HCT116 (cell line): ENCODE results near the gene SALL3. TPM values are rescaled to one million over a fixed set of nuclear protein-coding genes. Genes with fewer than 3 reads are reported as not detected.

ENCODE experiments used
- ATAC-seq: fragments of 200-7000 bp; cut with Tn5 transposase; 2 replicates; pipeline ENCODE4 v1.9.1; 2020; ENCODE audit warnings: mild to moderate bottlenecking, moderate library complexity
- BruUV-seq: library from RNA; stranded (reverse); fragments of 400-500 nt; replicated peaks from 2 replicates; lab custom pipeline; 2021; lab: Mats Ljungman, UMichigan
- CTCF ChIA-PET: fragments of 300-600 bp; sonication (Branson Sonifier 250); formaldehyde crosslinking; loops from one replicate; lab custom pipeline; 2021; ENCODE audit warnings: antibody characterized with exemption; lab: Charles Lee
- POLR2A ChIA-PET: fragments of 300-600, 350-600 bp; sonication (Branson Sonifier 250); formaldehyde crosslinking; loops from one replicate; lab custom pipeline; 2021; ENCODE audit warnings: antibody characterized with exemption; lab: Charles Lee
- RAD21 ChIA-PET, 2 experiments: fragments of 300-600 bp; sonication (Branson Sonifier 250); formaldehyde crosslinking; loops; one replicate each; lab custom pipeline; 2023; ENCODE audit warnings: low total read pairs in 2 of 2; ENCODE audit not compliant: uncharacterized antibody in 2 of 2, unreplicated experiment in 2 of 2, low non-redundant PET in 1 of 2; lab: Charles Lee
- DNase-seq: peaks from one replicate; pipeline ENCODE4 v3.0.0-alpha.2; 2010; ENCODE audit warnings: low read depth, low spot score
- H2AFZ ChIP-seq: fragments of 200-600 bp; shearing (Covaris generic), sonication (generic); 2 replicates; pipeline ENCODE4 v1.6.1; 2017; ENCODE audit warnings: low read depth, mixed run types, mixed read lengths, antibody characterized with exemption, low read length; ENCODE audit not compliant: poor library complexity, severe bottlenecking
- H3K27ac ChIP-seq: 2 replicates; pipeline ENCODE4 v1.5.1; 2012; ENCODE audit warnings: low read depth, low read length
- H3K27me3 ChIP-seq: fragments of 200-600 bp; sonication (generic); 2 replicates; pipeline ENCODE4 v1.6.1; 2016; ENCODE audit warnings: mixed run types, low read length, mixed read lengths; ENCODE audit not compliant: insufficient read depth
- H3K36me3 ChIP-seq, 2 experiments: fragments of 200-500 bp in 1 of 2; fragments of 200-600 bp in 1 of 2; sonication (Bioruptor generic) in 1 of 2; sonication (generic) in 1 of 2; 2 replicates each; pipeline versions ENCODE4 v1.5.1 to v1.6.1; 2014 to 2016; ENCODE audit warnings: low read length in 2 of 2, inconsistent platforms in 1 of 2, mixed read lengths in 1 of 2, mixed run types in 1 of 2; ENCODE audit not compliant: insufficient read depth in 2 of 2, control insufficient read depth in 1 of 2
- H3K4me1 ChIP-seq, 2 experiments: fragments of 200-600 bp in 1 of 2; sonication (generic) in 1 of 2; 2 replicates each; pipeline versions ENCODE4 v1.5.1 to v1.6.1; 2012 to 2017; ENCODE audit warnings: low read length in 2 of 2, inconsistent platforms in 1 of 2, mild to moderate bottlenecking in 1 of 2, mixed read lengths in 1 of 2, mixed run types in 1 of 2, moderate library complexity in 1 of 2; ENCODE audit not compliant: insufficient read depth in 2 of 2, control insufficient read depth in 1 of 2
- H3K4me2 ChIP-seq: fragments of 200-600 bp; sonication (generic); 2 replicates; pipeline ENCODE4 v1.6.1; 2017; ENCODE audit warnings: mixed run types, low read length, mixed read lengths
- H3K4me3 ChIP-seq, 2 experiments: fragments of 200-600 bp in 1 of 2; sonication (generic) in 1 of 2; replicated peaks in 1 of 2; 2 replicates each; pipeline ENCODE4 v1.5.1; 2011 to 2016; ENCODE audit warnings: low read length in 2 of 2, control low read depth in 1 of 2, low read depth in 1 of 2, mild to moderate bottlenecking in 1 of 2, mixed read lengths in 1 of 2, mixed run types in 1 of 2
- H3K79me2 ChIP-seq: fragments of 200-600 bp; sonication (generic); 2 replicates; pipeline ENCODE4 v1.6.1; 2017; ENCODE audit warnings: mild to moderate bottlenecking, mixed run types, low read length, moderate library complexity, mixed read lengths; ENCODE audit not compliant: insufficient read depth
- H3K9ac ChIP-seq: fragments of 200-600 bp; sonication (generic); 2 replicates; pipeline ENCODE4 v1.6.1; 2016; ENCODE audit warnings: low read length, mixed read lengths
- H3K9me2 ChIP-seq: fragments of 200-600 bp; sonication (generic), shearing (Covaris generic); 2 replicates; pipeline ENCODE4 v1.6.1; 2017; ENCODE audit warnings: mixed run types, mild to moderate bottlenecking, moderate library complexity; ENCODE audit not compliant: insufficient read depth
- H3K9me3 ChIP-seq, 2 experiments: fragments of 200-500 bp in 1 of 2; fragments of 200-600 bp in 1 of 2; sonication (Bioruptor generic) in 1 of 2; sonication (generic) in 1 of 2; 2 replicates each; pipeline ENCODE4 v1.6.1; 2014 to 2017; ENCODE audit warnings: low read length in 2 of 2, mixed read lengths in 2 of 2, inconsistent platforms in 1 of 2, low read depth in 1 of 2, mild to moderate bottlenecking in 1 of 2, mixed run types in 1 of 2, moderate library complexity in 1 of 2; ENCODE audit not compliant: control insufficient read depth in 1 of 2, insufficient read depth in 1 of 2
- H4K20me1 ChIP-seq: fragments of 200-600 bp; sonication (generic), shearing (Covaris generic); 2 replicates; pipeline ENCODE4 v1.6.1; 2017; ENCODE audit warnings: mixed run types, mild to moderate bottlenecking, moderate library complexity; ENCODE audit not compliant: insufficient read depth
- CBX3 ChIP-seq: IDR thresholded peaks from 2 replicates; pipeline ENCODE4 v1.6.1; 2012; ENCODE audit warnings: low read depth
- CEBPB ChIP-seq: IDR thresholded peaks from 2 replicates; pipeline ENCODE4 v1.6.1; 2012; ENCODE audit warnings: low read depth
- EGR1 ChIP-seq: IDR thresholded peaks from 2 replicates; pipeline ENCODE4 v1.6.1; 2012; ENCODE audit warnings: low read depth
- MAX ChIP-seq: IDR thresholded peaks from 2 replicates; pipeline ENCODE4 v1.6.1; 2012
- RAD21 ChIP-seq: IDR thresholded peaks from 2 replicates; pipeline ENCODE4 v1.6.1; 2012; ENCODE audit warnings: low read depth, mild to moderate bottlenecking
- REST ChIP-seq: IDR thresholded peaks from 2 replicates; pipeline ENCODE4 v1.6.1; 2012; ENCODE audit warnings: low read depth
- SIN3A ChIP-seq: IDR thresholded peaks from 2 replicates; pipeline ENCODE4 v1.6.1; 2012; ENCODE audit warnings: low read depth
- SP1 ChIP-seq: IDR thresholded peaks from 2 replicates; pipeline ENCODE4 v1.6.1; 2012; ENCODE audit warnings: low read depth
- SRF ChIP-seq: IDR thresholded peaks from 2 replicates; pipeline ENCODE4 v1.6.1; 2012; ENCODE audit warnings: low read depth
- YY1 ChIP-seq: IDR thresholded peaks from 2 replicates; pipeline ENCODE4 v1.6.1; 2011; ENCODE audit warnings: low read length, low read depth, moderate library complexity, mild to moderate bottlenecking; ENCODE audit not compliant: insufficient replicate concordance; ENCODE audit errors: extremely low read depth
- ZNF274 ChIP-seq: fragments of 200-500 bp; sonication (Bioruptor generic); IDR thresholded peaks from 2 replicates; pipeline ENCODE4 v1.6.1; 2014; ENCODE audit warnings: mild to moderate bottlenecking, low read depth, low read length, inconsistent platforms
- intact Hi-C: fragments of 100-400 bp; cut with micrococcal nuclease; formaldehyde crosslinking; loops from 2 replicates; pipeline ENCODE4 v1.10.0; 2022
- total RNA-seq: library from RNA; stranded (reverse); gene quantifications from one replicate; pipeline ENCODE4 v1.2.1, GENCODE V29; 2021; ENCODE audit not compliant: unreplicated experiment
- TF ChIP-seq, protein P1 (sequence below): IDR thresholded peaks from 2 replicates; pipeline ENCODE4 v1.6.1; 2012
- TF ChIP-seq, protein P2 (sequence below), 3 experiments: fragments of 200-600 bp in 1 of 3; sonication (generic) in 1 of 3; IDR thresholded peaks in 2 of 3; conservative IDR thresholded peaks in 1 of 3; 2 replicates each; pipeline ENCODE4 v1.5.1; 2012 to 2017; ENCODE audit warnings: low read depth in 2 of 3, low read length in 2 of 3, antibody characterized with exemption in 1 of 3, borderline replicate concordance in 1 of 3, control low read depth in 1 of 3, mild to moderate bottlenecking in 1 of 3, mixed read lengths in 1 of 3, mixed run types in 1 of 3, moderate library complexity in 1 of 3; ENCODE audit not compliant: insufficient read depth in 1 of 3

SALL3 gene
- total RNA-seq, 1 experiment from 2014 or later: not detected

DNA sequence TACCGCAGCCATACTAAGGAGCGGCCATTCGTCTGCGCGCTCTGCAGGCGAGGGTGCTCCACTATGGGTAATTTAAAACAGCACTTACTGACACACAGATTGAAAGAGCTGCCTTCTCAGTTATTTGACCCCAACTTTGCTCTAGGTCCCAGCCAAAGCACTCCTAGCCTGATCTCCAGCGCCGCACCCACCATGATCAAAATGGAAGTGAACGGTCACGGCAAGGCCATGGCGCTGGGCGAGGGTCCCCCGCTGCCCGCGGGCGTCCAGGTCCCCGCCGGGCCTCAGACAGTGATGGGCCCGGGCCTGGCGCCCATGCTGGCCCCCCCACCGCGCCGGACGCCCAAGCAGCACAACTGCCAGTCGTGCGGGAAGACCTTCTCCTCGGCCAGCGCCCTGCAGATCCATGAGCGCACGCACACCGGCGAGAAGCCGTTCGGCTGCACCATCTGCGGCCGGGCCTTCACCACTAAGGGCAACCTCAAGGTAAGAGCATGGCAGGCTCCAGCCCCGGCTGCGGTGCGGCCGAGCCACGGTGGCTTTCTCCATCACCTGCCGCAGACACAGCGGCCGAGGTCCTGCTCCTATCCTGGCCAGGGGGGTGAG, 15.5 kb downstream of the SALL3 start:
- Histone ChIP-seq H3K27me3 (no peaks in the 10 kb centered on the region), H4K20me1 (no peaks in the 10 kb centered on the region), H3K79me2 (no peaks in the 10 kb centered on the region), H3K4me3 (no peak overlapping the region), H3K4me2 (no peak overlapping the region), H3K9ac (no peak overlapping the region), H2AFZ (no peak overlapping the region), H3K4me1 (peaks cover 5 to 11% of the 10 kb centered on the region in 2 experiments; a peak in 3 of 4 replicates), H3K36me3 (no peaks in the 10 kb centered on the region), H3K9me3 (no peaks in the 10 kb centered on the region), H3K9me2 (no peaks in the 10 kb centered on the region), H3K27ac (no peak overlapping the region)
- no TSS peak for BruUV-seq
- ATAC-seq: no peak
- ChIA-PET POLR2A (no interaction called here), CTCF (no interaction called here), RAD21 (no interaction called here)
- TF ChIP-seq, protein P1, sequence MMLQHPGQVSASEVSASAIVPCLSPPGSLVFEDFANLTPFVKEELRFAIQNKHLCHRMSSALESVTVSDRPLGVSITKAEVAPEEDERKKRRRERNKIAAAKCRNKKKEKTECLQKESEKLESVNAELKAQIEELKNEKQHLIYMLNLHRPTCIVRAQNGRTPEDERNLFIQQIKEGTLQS: no peak
- TF ChIP-seq MAX: no peak
- no peak for TF ChIP-seq ZNF274
- intact Hi-C loops: no loop called here
- no peak for DNase-seq

DNA sequence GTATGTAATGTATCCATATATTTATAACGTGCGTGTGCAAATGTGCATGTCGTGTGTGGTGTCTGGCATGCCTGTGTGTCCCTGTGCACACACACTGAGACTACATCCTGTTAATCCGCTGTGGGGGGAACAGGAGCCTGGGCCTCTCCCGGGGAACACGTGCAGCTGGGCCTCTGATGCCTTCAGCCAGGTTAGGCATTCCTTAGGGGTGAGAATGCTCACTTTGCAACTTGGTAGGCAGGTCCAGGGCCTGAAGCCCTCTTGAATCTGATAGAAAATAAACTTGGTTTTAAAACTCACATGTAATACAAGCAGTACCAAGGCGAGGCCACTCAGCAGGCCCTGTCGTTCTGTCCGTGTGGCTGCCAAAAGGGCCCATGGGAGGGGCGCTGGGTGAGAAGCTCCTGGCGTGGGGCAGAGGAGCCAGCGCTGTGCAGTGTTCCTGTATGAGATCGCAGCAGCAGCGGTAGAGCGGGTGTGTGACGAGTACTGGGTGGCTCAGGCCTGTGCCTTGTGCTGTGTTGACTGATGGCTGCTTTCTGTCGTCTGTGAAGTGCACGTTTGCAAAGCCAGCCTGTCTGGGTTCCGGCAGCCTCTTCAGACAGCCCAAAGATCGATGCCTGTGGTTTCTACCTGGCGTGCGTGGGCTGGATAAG, 16.2 kb downstream of the SALL3 start:
- POLR2A ChIA-PET: no interaction called here
- no TSS peak for BruUV-seq
- DNase-seq (no peak), ATAC-seq (no peak)
- CTCF ChIA-PET: no interaction called here
- no peak overlapping the region for H3K9ac ChIP-seq
- H3K36me3 ChIP-seq: no peaks in the 10 kb centered on the region
- H3K4me1 ChIP-seq: peaks cover 11 to 12% of the 10 kb centered on the region in 2 experiments; a peak in 3 of 4 replicates
- H3K4me3 ChIP-seq: no peak overlapping the region
- H3K4me2 ChIP-seq: no peak overlapping the region
- no peaks in the 10 kb centered on the region for H3K9me3 ChIP-seq
- H3K27ac ChIP-seq: no peak overlapping the region
- no peaks in the 10 kb centered on the region for H4K20me1 ChIP-seq
- no peaks in the 10 kb centered on the region for H3K27me3 ChIP-seq
- RAD21 ChIA-PET: no interaction called here
- H3K9me2 ChIP-seq: no peaks in the 10 kb centered on the region
- H2AFZ ChIP-seq: no peak overlapping the region
- intact Hi-C loops: no loop called here
- no peaks in the 10 kb centered on the region for H3K79me2 ChIP-seq
- TF ChIP-seq SIN3A (no peak), ZNF274 (no peak), CBX3 (no peak), CEBPB (no peak), EGR1 (no peak), RAD21 (no peak), YY1 (no peak), REST (no peak), SRF (no peak), SP1 (no peak)
- TF ChIP-seq, protein P1: no peak
- TF ChIP-seq, protein P2, sequence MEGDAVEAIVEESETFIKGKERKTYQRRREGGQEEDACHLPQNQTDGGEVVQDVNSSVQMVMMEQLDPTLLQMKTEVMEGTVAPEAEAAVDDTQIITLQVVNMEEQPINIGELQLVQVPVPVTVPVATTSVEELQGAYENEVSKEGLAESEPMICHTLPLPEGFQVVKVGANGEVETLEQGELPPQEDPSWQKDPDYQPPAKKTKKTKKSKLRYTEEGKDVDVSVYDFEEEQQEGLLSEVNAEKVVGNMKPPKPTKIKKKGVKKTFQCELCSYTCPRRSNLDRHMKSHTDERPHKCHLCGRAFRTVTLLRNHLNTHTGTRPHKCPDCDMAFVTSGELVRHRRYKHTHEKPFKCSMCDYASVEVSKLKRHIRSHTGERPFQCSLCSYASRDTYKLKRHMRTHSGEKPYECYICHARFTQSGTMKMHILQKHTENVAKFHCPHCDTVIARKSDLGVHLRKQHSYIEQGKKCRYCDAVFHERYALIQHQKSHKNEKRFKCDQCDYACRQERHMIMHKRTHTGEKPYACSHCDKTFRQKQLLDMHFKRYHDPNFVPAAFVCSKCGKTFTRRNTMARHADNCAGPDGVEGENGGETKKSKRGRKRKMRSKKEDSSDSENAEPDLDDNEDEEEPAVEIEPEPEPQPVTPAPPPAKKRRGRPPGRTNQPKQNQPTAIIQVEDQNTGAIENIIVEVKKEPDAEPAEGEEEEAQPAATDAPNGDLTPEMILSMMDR (IDR thresholded peaks at IDR 0.05 in 2 of 3, conservative IDR thresholded peaks at IDR 0.05 in 1 of 3; ENCODE audit: borderline replicate concordance in 1 of 3, insufficient read depth in 1 of 3, low read depth in 2 of 3, low read length in 2 of 3): no peak
